GM10266 (cell line): Measurements from ENCODE around the gene LGR6.
A peak's percentile ranks its signal among the peaks of the same experiment; 100 is the strongest.

ENCODE experiments used
- DNase-seq: peaks from one replicate; pipeline ENCODE4 v3.0.0; 2012; ENCODE audit errors: extremely low spot score
- CTCF ChIP-seq: IDR thresholded peaks from 2 replicates; pipeline ENCODE4 v1.5.1; 2012; ENCODE audit warnings: mild to moderate bottlenecking, low read depth; ENCODE audit not compliant: control insufficient read depth, insufficient read depth; ENCODE audit errors: missing control alignments

LGR6 gene

GRCh38 chr1:202154766-202155477 is 38.7 kb upstream of the LGR6 start:
- no peak for DNase-seq
- peak; percentile 63 for TF ChIP-seq CTCF

- DNase-seq: no peak
- TF ChIP-seq CTCF: no peak
Measured at GRCh38 chr1:202155478-202156021, 38.0 kb upstream of the LGR6 start.

- TF ChIP-seq CTCF: no peak
Measured at GRCh38 chr1:202156590-202156989, 37.0 kb upstream of the LGR6 start.

GRCh38 chr1:202157945-202158344 is 35.7 kb upstream of the LGR6 start:
- DNase-seq: no peak
- TF ChIP-seq CTCF: no peak

More at GRCh38 chr1:202156590-202156989, 37.0 kb upstream of the LGR6 start:
- DNase-seq: no peak

GRCh38 chr1:202158810-202159533 is 34.6 kb upstream of the LGR6 start:
- TF ChIP-seq CTCF: peak; percentile 61
- DNase-seq: no peak

- no peak for TF ChIP-seq CTCF
- DNase-seq: peak; percentile 56
Measured at GRCh38 chr1:202159534-202160371, 33.8 kb upstream of the LGR6 start.
